HG03460 (cell line): Measurements from ENCODE around the gene HSDL2.
"Not testable (repeated sequence)": the region's sequence is repeated elsewhere in the genome, so short reads cannot be mapped to it uniquely, and the experiment has no call there.

Experiments used
- ATAC-seq: cut with Tn5 transposase; IDR thresholded peaks from one replicate; pipeline ENCODE4 v1.9.1; 2021; ENCODE audit not compliant: unreplicated experiment

The HSDL2 gene

GRCh38 chr9:112494153-112494552 lies 114.2 kb downstream of the HSDL2 start:
- ATAC-seq = no peak

DNA sequence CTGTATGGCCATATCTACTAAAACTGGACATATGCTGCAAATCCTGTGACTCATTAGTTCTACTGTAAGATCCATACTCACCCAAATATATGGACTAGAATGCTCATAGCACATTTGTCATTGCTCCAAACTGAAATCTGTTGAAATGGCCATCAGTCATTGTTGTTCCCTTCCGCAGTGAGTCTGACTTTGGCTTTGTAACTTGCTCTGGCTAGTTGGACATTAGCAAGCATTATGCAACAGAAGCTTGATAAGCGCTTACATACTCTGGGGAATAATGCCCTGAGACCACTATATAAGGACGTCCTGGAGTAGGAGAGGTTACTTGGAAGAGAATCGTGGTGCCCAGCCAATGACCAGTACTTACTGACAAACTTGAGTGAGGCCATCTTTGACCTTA lies 115.7 kb downstream of the HSDL2 start:
- ATAC-seq = no peak

DNA sequence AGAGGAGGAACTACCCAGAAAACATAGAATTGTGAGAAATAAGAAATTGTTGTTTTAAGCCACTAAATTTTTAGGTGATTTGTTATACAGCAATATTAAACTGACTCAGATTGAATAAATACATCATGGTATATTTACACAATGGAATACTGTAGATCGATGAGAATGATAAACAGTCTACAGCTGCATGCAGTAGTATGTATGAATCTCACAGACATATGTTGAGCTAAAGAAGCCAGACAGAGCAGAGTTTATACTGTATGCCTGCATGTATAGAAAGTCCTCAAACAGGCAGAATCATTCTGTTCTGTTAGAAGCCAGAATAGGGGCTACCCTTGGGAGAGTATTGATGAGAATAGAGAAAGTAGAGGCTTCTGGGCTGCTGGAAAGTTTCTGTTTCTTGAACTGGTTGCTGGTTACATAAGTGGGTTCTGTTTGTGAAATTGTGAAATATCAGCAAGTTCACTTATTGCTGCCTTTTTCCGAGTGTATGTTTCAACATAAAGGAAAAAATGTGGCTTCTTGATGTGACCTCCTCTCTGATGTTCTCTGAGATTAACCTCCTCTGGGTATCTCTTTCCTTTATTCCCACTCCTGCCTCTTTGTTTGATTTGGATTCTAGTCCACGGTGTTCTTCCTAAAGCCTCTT lies 116.3 kb downstream of the HSDL2 start:
- ATAC-seq = no peak

- ATAC-seq = no peak
These were observed 120.9 kb downstream of the HSDL2 start for GRCh38 chr9:112500842-112501241.

DNA sequence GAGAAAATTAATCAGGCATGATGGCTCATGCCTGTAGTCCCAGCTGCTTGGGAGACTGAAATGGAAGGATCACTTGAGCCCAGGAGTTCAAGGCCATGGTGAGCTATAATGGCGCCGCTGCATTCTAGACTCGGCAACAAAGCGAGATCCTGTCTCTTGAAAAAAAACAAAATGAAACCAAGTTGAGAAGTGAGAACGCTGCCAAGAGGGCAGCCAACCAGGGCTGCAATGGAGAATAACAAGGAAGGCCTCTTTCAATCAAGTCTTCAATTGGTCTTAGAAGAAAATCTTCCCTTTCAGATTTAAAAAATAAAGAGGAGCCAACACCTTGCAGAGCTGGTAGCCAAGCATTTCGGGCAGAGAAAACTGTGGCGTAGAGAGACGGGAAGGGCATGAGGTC lies 121.4 kb downstream of the HSDL2 start:
- no peak for ATAC-seq

DNA sequence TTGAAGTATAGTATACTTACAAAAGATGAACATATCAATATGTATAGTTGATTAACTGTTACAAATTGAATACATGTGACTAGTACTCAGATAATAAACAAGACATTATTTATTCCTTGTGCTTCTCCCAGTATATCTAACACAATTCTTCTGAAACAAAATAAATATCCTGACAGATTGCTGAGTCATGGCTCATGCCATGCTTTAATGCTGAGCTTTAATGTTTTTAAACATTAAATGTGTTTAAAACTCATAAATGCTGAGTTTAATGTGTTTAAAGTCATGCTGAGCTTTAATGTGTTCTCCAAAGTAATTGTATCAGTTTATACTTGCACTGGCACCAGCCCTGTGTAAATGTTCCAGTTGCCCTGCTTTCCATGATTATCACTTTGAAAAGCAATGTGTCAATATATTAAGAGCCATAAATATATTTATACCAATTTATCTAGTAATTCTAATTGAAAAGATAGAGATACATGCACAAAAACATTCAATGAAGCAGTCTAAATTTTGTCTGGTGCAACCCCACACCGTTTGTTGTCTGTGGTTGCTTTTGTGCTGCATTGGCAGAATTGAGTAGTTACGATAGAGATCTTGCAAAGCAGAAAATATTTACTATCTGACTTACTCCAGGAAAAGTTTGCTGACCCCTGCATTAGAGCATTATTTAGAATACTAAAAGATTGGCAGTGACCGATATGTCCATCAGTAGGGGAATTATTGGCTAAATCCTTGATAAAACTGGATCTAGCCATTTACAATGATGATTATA lies 122.5 kb downstream of the HSDL2 start:
- ATAC-seq = no peak

DNA sequence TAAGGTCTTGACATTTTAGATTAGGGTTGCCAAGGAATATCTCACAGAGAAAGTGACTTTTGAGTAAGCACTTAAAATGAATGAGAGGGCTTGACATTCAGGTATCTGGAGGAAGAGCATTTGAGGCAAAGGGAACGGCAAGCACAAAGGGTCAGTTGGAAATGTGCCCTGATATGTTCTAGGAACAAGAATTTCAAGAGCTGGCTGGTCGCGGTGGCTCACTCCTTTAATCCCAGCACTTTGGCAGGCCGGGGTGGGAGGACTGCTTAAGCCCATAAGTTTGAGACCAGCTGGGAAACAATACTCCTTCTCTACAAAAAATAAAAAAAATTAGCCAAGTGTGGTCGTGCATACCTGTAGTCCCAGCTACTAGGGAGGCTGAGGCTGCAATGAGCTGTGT lies 123.3 kb downstream of the HSDL2 start:
- no peak for ATAC-seq

- no peak for ATAC-seq
These were observed 125.2 kb downstream of the HSDL2 start for GRCh38 chr9:112505086-112505485.

DNA sequence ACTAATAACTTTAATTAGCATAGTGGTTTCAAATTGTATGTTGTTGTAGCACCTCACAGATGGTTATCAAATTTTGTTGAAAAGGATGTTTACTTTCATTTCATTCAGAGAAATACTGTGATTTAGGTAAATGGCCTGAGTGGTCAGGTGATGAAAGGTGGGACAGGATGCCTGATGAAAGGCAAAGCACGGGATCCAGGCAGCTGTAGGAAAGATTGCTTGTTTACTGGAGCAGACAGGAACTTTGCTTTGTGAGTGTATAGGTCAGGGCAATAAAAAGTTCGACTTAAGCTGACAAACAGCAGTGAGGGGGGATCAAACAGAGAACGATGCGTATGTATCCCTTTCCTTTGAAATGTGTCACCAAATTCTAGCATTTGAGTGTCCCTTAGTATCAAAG lies 125.7 kb downstream of the HSDL2 start:
- no peak for ATAC-seq

GRCh38 chr9:112506571-112506970 lies 126.7 kb downstream of the HSDL2 start:
- ATAC-seq = no peak

GRCh38 chr9:112507001-112507680 lies 127.2 kb downstream of the HSDL2 start:
- no peak for ATAC-seq

DNA sequence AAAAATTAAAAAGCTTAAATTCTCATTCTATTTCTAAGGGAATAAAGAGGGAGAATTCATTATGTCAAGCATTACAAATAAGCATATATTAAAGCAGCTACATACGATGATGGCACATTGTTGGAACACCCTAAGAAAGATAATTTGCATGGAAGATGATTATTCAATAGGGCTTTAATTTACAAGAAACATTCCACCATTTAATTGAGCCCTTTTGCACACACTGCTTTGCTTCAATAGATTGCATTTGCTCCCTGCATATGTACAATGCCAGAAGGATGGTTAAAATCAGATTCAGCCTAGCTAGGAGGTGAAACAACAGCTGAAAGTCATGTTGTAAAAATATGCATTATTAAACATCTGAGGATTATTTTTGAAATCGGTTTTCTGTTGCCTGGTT lies 128.5 kb downstream of the HSDL2 start:
- ATAC-seq = no peak

- ATAC-seq = not testable (repeated sequence)
These were observed 132.5 kb downstream of the HSDL2 start for GRCh38 chr9:112512377-112512776.

- no peak for ATAC-seq
These were observed 136.9 kb downstream of the HSDL2 start for GRCh38 chr9:112516769-112517168.

- no peak for ATAC-seq
These were observed 140.2 kb downstream of the HSDL2 start for GRCh38 chr9:112520069-112520468.

- ATAC-seq = no peak
These were observed 140.7 kb downstream of the HSDL2 start for GRCh38 chr9:112520656-112521055.
